ENCODE data around the gene CORIN.
"Not testable (repeated sequence)": the region's sequence is repeated elsewhere in the genome, so short reads cannot be mapped to it uniquely, and the experiment has no call there.

Gene CORIN

DNA sequence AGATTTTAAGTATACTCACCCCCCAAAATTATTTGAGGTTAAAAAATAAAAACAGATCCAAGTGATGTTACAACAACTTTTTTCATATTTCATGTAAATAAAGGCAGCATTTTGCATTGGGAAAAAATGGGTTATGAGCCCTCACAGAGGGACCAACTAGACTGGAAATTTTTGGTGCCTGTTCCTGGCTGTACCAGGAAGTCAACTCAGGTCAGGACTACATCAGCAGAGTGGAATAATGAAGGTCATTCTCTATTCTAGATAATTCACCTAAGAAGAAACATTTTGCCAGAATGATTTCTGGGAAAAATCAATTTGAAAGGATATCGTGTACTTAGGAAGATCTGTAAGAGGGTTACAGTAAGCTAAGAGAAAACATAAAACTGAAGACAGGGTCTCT lies 66.8 kb downstream of the CORIN start:
- DNase-seq (ENCODE audit: low read depth in 2 of 2) = no peak

DNA sequence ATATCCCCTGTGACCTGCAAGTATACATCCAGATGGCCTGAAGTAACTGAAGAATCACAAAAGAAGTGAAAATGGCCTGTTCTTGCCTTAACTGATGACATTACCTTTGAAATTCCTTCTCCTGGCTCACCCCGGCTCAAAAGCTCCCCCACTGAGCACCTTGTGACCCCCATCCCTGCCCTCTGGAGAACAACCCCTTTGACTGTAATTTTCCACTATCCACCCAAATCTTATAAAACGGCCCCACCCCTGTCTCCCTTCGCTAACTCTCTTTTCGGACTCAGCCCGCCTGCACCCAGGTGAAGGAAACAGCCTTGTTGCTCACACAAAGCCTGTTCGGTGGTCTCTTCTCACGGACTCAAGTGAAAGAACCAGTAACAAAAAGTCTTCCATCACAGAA lies 69.9 kb downstream of the CORIN start:
- DNase-seq (ENCODE audit: low read depth in 2 of 2) = not testable (repeated sequence)

GRCh38 chr4:47763279-47763678 lies 74.6 kb downstream of the CORIN start:
- no peak for DNase-seq (ENCODE audit: low read depth in 2 of 2)

GRCh38 chr4:47762376-47763266 lies 75.2 kb downstream of the CORIN start:
- DNase-seq (ENCODE audit: low read depth in 2 of 2) = no peak

DNA sequence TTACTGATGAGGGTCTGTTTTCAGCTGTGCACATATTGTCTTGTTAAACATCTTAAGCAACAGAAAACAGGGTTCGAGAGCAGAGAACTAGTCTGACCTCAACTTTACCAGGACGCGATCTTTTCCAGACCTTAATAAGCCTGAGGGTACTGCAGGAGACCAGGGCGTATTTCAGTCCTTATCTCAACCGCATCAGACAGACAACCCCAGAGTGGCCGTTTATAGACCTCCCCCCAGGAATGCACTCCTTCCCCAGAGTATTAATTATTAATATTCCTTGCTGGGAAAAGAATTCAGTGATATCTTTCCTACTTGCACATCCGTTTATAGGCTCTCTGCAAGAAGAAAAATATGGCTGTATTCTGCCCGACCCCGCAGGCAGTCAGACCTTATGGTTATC lies 84.6 kb downstream of the CORIN start:
- DNase-seq (ENCODE audit: low read depth in 2 of 2) = not testable (repeated sequence)

DNA sequence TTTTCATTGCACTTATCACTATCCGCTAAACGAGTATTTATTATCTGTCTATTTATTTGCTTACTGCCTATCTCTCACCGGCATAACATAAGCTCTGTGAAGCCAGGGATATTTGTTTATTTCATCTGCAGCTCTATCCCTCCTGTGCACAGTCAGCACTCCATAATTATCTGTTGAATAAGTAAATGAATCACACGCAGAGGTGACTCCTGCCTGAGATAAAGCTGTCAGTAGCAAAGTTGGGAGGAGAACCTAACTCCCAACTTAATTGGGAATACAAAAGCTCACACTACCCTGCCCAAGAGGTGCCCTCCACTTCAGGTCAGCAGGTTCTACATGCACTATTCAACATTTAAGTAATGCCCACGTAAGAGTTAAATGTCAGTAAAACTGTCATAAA lies 85.7 kb downstream of the CORIN start:
- no peak for DNase-seq (ENCODE audit: low read depth in 2 of 2)

- no peak for DNase-seq (ENCODE audit: low read depth in 2 of 2)
Observed at GRCh38 chr4:47750788-47751187, 87.1 kb downstream of the CORIN start.

GRCh38 chr4:47749858-47750257 lies 88.0 kb downstream of the CORIN start:
- DNase-seq (ENCODE audit: low read depth in 2 of 2) = no peak

DNA sequence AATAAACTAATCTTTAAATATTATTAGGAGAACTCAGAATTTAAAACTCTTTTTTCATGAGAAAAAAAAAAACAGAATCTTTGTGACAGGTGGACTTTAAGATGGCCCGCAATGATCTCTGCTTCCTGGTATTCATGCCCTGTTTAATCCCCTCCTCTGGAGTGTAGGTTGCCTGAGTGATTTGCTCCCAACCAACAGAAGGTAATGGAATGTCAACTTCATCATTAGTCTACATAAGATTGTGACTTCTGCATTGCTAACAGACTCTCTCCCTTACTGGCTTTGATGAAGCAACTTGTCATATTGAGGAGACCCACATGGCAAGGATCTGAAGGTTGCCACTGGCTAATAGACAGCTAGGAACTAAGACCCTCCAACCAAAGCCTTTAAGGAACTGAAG lies 88.8 kb downstream of the CORIN start:
- DNase-seq (ENCODE audit: low read depth in 2 of 2) = no peak

DNA sequence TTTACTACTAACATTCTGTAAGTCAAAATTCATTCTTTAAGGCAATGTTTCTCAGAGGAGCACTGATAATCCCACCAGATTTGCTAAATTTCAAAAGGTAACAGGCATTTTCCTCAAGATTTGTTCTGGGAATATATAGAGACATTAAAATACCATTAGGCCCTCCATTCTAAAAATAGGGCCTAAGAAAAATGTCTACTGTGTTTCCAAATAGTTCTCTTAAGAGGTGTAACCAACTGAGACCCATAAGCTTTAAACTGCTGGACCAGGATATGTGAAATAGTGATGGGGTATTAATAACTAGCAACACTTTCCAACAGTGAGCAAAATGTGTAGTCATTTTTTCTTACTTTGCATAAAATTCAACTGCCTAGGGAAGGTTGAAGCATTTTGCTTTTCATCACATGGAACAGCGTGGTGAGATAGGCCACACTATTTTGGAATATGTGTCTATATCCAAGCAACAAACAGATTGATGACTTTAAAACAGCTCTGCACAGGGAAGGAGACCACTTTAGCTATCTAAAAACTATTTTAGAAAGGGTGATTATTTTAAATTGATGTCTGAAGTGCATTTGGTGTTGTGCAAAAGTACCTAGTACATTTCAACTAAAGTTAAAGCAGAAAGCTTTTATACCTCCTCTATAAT lies 89.9 kb downstream of the CORIN start:
- DNase-seq (ENCODE audit: low read depth in 2 of 2) = no peak

DNA sequence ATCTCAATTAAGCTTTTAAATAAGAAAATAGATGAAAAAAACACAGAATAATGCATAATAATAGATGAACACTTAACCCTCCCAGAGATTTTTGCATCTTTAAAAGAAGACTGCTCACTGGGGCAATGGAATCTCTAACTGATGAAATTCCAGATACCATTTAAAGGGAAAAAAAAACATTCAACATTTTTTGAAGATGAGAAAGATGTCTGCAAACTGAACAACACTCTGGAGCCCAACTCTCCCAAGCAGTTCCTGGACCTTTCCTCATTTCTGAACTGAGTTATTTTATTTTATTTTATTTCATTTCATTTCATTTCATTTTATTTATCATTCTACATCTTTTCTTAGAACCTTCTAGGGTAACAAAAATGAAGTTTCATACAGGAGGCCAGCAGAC lies 90.7 kb downstream of the CORIN start:
- no peak for DNase-seq (ENCODE audit: low read depth in 2 of 2)

GRCh38 chr4:47746122-47746521 lies 91.7 kb downstream of the CORIN start:
- no peak for DNase-seq (ENCODE audit: low read depth in 2 of 2)

GRCh38 chr4:47744843-47745382 lies 93.0 kb downstream of the CORIN start:
- no peak for DNase-seq (ENCODE audit: low read depth in 2 of 2)

DNA sequence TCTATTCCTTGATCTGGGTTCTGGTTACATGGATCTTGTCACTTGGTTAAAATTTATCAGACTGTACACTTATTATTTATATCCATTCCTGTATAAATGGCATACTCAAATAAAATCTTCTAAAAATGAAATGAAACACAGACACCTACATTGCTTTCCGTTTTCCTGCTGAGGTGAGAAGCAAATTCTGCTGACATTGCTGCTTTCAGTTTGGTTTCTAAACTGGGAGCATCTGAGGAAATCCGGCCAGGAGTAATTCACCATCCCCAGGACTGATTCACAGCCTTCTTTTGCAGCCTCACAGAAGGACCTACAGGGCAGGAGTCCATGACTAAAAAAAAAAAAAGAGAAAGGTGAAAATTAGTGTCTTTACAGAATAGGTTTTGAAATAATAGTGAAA lies 93.6 kb downstream of the CORIN start:
- no peak for DNase-seq (ENCODE audit: low read depth in 2 of 2)

GRCh38 chr4:47741200-47741599 lies 96.7 kb downstream of the CORIN start:
- DNase-seq (ENCODE audit: low read depth in 2 of 2) = peak in 1 of 2 experiments; percentile 15

- DNase-seq (ENCODE audit: low read depth in 2 of 2) = no peak
Observed at GRCh38 chr4:47737326-47737725, 100.5 kb downstream of the CORIN start.

DNA sequence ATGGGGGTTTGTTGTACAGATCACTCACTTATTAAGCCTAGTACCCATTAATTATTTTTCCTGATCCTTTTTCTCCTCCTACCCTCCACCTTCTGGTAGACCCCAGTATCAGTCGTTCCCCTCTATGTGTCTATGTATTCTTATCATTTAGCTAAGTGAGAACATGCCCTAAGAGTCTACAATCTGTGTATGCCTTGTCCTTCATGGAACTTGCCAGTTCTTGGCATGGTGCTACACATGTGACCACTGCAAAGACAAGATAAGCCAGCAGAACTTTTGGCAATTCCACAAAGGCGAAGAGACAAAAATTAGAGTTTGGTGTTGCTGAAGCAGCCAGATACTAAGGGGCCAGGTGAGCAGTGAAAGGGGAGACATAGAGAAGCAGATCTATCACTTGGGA lies 101.3 kb downstream of the CORIN start:
- no peak for DNase-seq (ENCODE audit: low read depth in 2 of 2)

GRCh38 chr4:47736146-47736545 lies 101.7 kb downstream of the CORIN start:
- DNase-seq (ENCODE audit: low read depth in 2 of 2) = no peak

DNA sequence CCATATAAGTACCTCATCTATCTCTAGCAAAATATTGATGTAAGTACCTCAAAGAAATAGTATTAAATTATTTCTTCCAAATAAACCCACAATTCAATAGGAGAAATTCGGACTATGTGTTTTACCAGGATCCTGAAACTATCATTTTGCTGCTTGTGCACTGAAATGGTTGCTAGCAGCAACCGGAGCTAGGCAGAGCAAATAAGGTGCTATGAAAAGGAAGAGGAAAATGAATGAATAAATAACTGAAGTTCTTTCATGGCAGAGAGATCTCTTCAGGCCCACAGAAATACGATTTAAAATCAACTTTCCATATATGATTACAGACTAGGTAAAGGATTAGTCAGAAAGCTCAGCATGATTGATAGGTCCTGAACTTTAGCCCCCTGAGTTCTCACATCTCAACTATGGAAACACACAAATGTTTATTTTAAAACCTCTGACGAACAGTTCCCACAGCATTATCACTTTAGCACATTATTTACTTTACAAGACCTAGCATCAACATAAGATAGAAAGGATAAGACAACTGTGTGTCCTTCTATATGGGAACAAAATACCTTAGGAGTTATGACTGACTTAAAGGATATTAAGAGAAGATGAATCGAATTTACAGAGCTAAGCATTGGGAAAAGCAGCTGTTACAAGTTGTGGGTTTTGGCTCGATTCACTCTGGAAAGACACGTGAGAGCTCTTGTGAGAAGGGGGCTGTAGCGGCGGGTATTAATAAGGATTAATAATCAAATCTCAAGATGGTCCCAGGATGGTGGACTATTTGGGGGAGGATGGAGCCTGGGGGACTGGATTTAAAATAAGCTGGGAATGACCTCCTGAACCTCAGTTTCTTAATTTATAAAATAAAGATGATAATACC lies 104.3 kb downstream of the CORIN start:
- no peak for DNase-seq (ENCODE audit: low read depth in 2 of 2)

- no peak for DNase-seq (ENCODE audit: low read depth in 2 of 2)
Observed at GRCh38 chr4:47731182-47731581, 106.7 kb downstream of the CORIN start.

DNA sequence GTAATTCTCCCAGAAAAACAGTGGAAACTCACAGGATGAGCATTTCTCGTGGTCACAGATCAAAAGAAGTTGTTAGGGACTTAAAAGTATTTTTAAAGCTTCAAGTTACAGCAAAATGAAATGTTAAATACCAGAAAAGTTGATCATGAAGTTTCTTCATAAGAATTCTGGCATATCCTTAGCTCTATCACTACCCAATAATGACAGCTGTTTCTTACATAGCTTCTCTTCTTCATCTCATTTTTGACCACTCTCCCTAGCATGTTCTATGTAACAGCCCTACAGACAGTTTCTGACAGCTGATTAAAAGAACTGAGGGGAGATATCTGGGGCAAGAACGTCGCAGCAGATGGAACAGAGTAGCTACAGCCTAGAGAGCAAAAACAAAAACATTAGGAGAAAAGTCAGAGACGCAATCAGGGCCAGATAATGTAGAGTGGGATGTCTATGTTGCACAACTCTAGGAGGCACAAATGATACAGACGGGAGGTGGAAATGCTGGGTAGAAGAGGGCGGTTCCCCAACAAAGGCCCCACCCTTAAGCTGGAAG lies 108.7 kb downstream of the CORIN start:
- no peak for DNase-seq (ENCODE audit: low read depth in 2 of 2)
